AG08395 (cell line): ENCODE measurements around the gene GBP7.
"Not testable (repeated sequence)": the region's sequence is repeated elsewhere in the genome, so short reads cannot be mapped to it uniquely, and the experiment has no call there.

ENCODE experiments used
- DNase-seq: peaks from one replicate; pipeline ENCODE4 v3.0.0; 2012; ENCODE audit warnings: mixed read lengths, low spot score

Gene GBP7

GRCh38 chr1:89175601-89176256 lies at the start of gene GBP7:
Gene GBP7, minus strand, starts transcription at chr1:89176003. Its CDS starts 4,068 bp downstream, at chr1:89171935.
- DNase-seq: no peak

- DNase-seq: no peak
These were observed 45.5 kb upstream of the GBP7 start for GRCh38 chr1:89221341-89221740.

GRCh38 chr1:89219851-89220250 lies 44.0 kb upstream of the GBP7 start:
- not testable (repeated sequence) for DNase-seq

- not testable (repeated sequence) for DNase-seq
These were observed 43.1 kb upstream of the GBP7 start for GRCh38 chr1:89218941-89219340.

- DNase-seq: no peak
These were observed 37.5 kb upstream of the GBP7 start for GRCh38 chr1:89213347-89213746.

GRCh38 chr1:89211035-89211634 lies 35.3 kb upstream of the GBP7 start:
- no peak for DNase-seq

- DNase-seq: no peak
These were observed 30.6 kb upstream of the GBP7 start for GRCh38 chr1:89206373-89206772.

GRCh38 chr1:89203166-89203565 lies 27.4 kb upstream of the GBP7 start:
- peak; percentile 49 for DNase-seq

GRCh38 chr1:89201106-89201794 lies 25.4 kb upstream of the GBP7 start:
- no peak for DNase-seq

GRCh38 chr1:89200663-89201062 lies 24.9 kb upstream of the GBP7 start:
- peak; percentile 42 for DNase-seq

GRCh38 chr1:89199525-89200031 lies 23.8 kb upstream of the GBP7 start:
- DNase-seq: no peak

- DNase-seq: peak; percentile 29
These were observed 22.8 kb upstream of the GBP7 start, which contains the start of gene GBP4 for GRCh38 chr1:89198491-89199072. Gene GBP4, minus strand, starts transcription at chr1:89198942. Its CDS starts 108 bp downstream, at chr1:89198834.

- DNase-seq: no peak
These were observed 22.3 kb upstream of the GBP7 start for GRCh38 chr1:89198081-89198480.

- no peak for DNase-seq
These were observed 19.7 kb upstream of the GBP7 start for GRCh38 chr1:89195476-89195875.

GRCh38 chr1:89191314-89191713 lies 15.5 kb upstream of the GBP7 start:
- no peak for DNase-seq

GRCh38 chr1:89190017-89190416 lies 14.2 kb upstream of the GBP7 start:
- DNase-seq: no peak

GRCh38 chr1:89179343-89179742 lies 3.5 kb upstream of the GBP7 start:
- no peak for DNase-seq

GRCh38 chr1:89176971-89177370 lies 1.2 kb upstream of the GBP7 start:
- DNase-seq: no peak

GRCh38 chr1:89174491-89174890 lies 1.3 kb downstream of the GBP7 start:
- DNase-seq: no peak

- DNase-seq: no peak
These were observed 3.2 kb downstream of the GBP7 start for GRCh38 chr1:89172468-89173143.

GRCh38 chr1:89171067-89171438 lies 4.8 kb downstream of the GBP7 start:
- no peak for DNase-seq
